Endometrium (tissue), 2 donors: Measurements from ENCODE around the gene OR52W1.
A peak's percentile ranks its signal among the peaks of the same experiment; 100 is the strongest.
"Not testable (repeated sequence)": the region's sequence is repeated elsewhere in the genome, so short reads cannot be mapped to it uniquely, and the experiment has no call there.

Experiments used
- FAIRE-seq: peaks from 2 replicates; lab custom pipeline; 2012; peaks lifted over from hg19 to GRCh38; lab: Jason Lieb, UNC
- donor health status: control.
- donor health status: control.

OR52W1 gene

DNA sequence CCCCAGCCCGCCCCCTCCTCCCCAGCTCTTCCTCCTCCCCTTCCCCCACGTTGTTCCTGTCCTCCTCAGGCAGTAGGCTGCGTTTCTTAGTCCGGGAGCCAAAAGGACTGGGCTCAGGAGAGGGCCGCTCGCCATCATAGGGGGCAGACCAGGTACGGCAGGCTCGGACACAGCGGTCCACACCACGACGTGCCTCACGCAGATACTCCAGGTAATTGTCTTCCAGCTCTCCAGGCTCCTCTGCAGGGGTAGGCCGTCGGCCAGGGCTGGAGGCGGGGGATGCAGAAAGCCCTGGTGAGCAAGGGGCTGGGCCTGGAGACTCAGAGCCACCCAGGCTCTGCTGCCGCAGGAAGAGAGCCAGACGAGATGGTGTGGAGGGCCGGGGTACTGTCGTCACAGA lies 18.7 kb downstream of the OR52W1 start:
- FAIRE-seq = no peak

- FAIRE-seq = no peak
Measured at GRCh38 chr11:6219359-6219758, 20.3 kb downstream of the OR52W1 start.

GRCh38 chr11:6223854-6224253 lies 24.8 kb downstream of the OR52W1 start:
- no peak for FAIRE-seq

GRCh38 chr11:6224421-6224820 lies 25.4 kb downstream of the OR52W1 start:
- FAIRE-seq = no peak

DNA sequence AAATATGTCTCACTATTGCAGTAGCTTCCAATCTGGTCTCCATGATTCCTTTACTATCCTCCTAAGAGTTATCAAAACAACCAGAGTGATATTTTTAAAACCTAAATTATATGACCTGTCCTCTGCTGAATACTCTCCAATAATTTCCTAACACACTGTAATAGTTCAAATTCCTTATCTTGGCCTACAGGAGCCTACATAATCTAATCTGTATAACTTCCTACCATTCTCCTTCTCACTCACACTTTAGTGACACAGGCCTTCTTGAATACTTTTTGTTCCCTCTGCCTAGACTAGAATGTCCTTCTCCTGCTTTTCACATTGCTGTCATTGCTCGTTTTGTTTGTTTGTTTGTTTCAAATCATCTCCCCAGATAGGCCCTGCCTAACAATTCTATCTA lies 26.0 kb downstream of the OR52W1 start:
- FAIRE-seq = no peak

DNA sequence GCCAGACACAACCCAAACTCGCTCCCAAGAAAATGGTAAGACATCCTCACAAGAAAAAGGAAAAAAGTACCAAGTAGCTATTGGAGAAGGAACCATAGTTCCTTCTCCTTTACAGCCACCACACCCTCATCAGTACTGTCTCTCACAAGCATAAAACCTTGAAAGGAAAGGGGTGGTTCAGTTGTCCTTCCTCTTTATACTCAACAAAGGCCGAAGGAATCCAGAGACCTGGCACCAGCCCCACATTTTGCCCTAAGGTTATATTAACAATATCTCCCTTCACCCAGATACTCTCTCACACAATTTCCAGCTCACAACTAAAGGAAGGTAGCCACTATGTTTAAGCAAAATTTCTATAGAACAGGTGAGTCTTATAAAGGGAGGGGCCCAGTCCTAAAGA lies 26.9 kb downstream of the OR52W1 start:
- no peak for FAIRE-seq

DNA sequence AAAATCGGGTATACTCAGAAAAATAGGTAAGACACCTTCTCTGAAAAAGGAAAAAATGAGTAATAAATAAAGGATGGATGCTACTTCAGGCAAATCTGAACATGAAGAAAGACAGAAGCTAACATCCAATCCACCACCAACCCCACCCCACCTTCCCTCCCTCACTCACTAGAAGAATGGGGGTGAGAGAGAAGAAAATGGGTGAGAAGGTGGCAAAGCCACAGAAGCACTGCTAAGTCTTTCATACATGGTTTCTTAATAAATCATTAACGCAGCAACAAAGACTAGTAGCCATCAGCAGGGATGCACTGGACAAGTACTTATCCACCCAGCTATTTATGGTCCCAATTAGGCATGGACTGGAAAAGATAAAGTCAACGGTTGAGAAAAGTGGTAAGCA lies 29.5 kb downstream of the OR52W1 start:
- FAIRE-seq = no peak

GRCh38 chr11:6229911-6230310 lies 30.9 kb downstream of the OR52W1 start:
- no peak for FAIRE-seq

GRCh38 chr11:6232899-6233298 lies 33.9 kb downstream of the OR52W1 start:
- no peak for FAIRE-seq

- FAIRE-seq = no peak
Measured at GRCh38 chr11:6233984-6234386, 35.0 kb downstream of the OR52W1 start.

DNA sequence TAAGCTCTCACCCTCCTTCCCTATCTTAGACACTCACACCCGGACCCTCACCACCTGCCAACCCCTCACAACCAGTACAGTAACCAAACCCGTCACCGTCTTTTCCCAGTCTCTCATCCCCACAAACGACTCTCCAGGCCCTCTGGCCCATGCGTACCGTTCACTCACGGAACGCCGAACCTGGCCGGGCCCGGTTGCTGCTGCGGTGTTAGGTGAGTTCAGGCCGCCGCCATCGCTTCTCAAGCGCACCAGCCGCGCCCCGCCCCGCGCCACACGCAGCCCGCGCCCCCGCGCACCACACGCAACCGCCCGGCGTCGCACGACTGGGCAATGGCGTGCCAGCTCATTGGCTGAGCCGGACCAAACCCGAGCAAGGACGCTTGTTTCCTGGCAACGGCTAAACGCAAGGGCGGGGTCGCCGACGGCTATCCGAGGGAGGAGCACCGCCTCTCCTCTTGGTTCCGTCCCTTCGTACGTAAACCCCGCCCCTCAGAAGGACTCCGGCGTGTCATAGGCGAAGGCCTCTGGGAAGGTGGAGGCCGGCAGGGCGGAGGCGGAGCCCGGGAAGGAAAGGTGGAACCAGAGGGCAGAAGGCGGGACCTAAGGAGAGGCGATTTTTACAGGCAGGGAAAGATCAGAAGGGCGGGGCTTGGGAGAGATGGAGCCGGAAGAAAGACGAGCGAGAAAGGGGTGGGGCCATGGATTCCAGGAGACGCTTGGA lies 35.5 kb downstream of the OR52W1 start, which contains the start of gene FHIP1B:
FHIP1B (minus strand) TSS at position 250 of the 721 bp plus-strand sequence. CDS start 10,120 bp downstream, outside the sequence.
- peak; percentile 99 for FAIRE-seq

GRCh38 chr11:6237266-6237665 lies 38.2 kb downstream of the OR52W1 start:
- no peak for FAIRE-seq

- FAIRE-seq = no peak
Measured at GRCh38 chr11:6237761-6238302, 38.8 kb downstream of the OR52W1 start.

- no peak for FAIRE-seq
Measured at GRCh38 chr11:6238902-6239301, 39.9 kb downstream of the OR52W1 start, which contains the start of gene CNGA4. TSS of gene CNGA4 (plus strand) at chr11:6239089. CDS start at chr11:6239207, 118 bp downstream.

DNA sequence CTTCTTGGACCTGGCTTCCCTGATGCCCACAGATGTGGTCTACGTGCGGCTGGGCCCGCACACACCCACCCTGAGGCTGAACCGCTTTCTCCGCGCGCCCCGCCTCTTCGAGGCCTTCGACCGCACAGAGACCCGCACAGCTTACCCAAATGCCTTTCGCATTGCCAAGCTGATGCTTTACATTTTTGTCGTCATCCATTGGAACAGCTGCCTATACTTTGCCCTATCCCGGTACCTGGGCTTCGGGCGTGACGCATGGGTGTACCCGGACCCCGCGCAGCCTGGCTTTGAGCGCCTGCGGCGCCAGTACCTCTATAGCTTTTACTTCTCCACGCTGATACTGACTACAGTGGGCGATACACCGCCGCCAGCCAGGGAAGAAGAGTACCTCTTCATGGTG lies 41.1 kb downstream of the OR52W1 start:
- FAIRE-seq = no peak

DNA sequence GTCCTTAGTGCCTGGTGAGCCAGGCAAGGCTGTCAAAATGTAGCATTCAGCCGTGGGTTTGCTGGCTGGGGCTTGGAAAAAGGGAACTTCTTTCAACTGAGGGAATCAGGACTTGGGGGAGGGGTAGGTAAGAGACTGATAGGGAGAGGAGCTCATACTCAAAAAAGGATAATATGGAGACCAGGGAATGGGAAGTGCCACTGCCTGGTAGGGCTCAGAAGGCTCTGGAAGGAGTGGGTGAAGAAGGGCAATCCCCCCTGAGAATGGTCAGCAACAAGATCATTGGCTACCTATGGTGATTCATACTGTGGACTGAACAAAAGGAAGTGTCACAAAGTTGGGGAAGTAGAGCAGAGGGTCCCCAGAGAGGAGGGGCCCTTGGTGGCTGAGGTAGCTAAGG lies 41.8 kb downstream of the OR52W1 start:
- FAIRE-seq = no peak

DNA sequence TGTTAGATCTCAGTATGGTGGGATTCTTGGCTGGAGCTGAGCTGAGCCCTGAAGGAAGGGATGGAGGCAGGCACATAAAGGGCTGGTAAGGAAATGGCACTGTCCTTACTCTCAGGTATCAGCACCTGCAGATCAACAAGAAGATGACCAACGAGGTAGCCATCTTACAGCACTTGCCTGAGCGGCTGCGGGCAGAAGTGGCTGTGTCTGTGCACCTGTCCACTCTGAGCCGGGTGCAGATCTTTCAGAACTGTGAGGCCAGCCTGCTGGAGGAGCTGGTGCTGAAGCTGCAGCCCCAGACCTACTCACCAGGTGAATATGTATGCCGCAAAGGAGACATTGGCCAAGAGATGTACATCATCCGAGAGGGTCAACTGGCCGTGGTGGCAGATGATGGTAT lies 42.3 kb downstream of the OR52W1 start:
- no peak for FAIRE-seq

DNA sequence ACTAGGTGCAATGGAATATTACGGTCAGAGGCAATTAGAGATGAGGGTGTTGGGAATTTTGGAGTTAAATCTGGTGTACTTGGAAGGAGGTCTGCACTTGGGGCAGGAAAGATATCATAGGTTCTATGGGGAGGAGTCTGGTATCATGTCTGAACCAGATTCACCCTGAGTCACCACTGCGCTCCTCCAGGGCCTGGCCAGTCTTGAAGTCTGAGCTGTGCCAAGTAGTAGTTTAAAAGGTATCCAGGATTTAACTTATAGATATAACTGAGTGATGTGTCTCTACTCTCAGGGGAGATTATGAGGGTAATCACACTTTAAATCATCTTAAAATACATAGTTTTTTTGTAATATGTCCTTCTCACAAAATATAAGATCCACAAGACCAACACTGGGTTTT lies 46.5 kb downstream of the OR52W1 start:
- no peak for FAIRE-seq

DNA sequence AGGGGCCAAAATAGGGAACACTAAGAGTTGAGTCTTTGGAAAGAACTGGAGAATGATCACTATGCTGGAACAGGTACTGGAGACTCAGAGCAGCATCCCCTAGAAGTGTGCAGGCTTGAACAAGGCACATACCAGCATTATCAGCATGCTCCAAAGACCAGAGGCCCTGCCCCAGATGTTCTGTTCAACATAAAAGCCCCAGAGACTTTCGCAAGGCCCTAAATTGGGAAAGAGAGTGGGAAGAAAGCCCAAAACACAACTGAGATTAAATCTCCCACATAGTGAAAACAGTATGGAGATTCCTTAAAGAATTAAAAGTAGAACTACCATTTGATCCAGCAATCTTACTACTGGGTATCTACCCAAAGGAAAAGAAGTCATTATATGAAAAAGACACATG lies 49.2 kb downstream of the OR52W1 start:
- no peak for FAIRE-seq

DNA sequence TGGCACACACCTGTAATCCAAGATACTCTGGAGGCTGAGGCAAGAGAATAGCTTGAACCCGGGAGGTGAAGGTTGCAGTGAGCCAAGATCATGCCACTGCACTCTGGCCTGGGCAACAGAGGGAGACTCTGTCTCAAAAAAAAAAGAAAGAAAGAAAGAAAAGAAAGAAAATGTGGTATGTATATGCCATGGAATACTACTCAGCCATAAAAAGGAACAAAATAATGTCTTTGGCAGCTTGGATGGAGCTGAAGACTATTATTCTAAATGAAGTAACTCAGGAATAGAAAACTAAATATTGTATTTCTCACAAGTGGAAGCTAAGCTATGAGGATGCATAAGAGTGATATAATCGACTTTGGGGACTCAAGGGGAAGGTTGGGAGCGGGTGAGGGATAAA lies 49.9 kb downstream of the OR52W1 start:
- not testable (repeated sequence) for FAIRE-seq
